Right lobe of liver (tissue), 6 donors: Measurements from ENCODE around the gene ZNF805. TPM values are rescaled to one million over a fixed set of nuclear protein-coding genes. Genes with fewer than 3 reads are reported as not detected.

Source experiments
- ATAC-seq, 4 donors: fragments of 200-7000 bp; cut with Tn5 transposase; one replicate each; pipeline ENCODE4 v1.9.1; 2020; ENCODE audit warnings: mild to moderate bottlenecking in 4 of 4, moderate library complexity in 4 of 4
- DNase-seq, 3 donors: peaks; one replicate each; pipeline ENCODE4 v3.0.0-alpha.2; 2020
- H3K27ac ChIP-seq, 3 donors: fragments of 200-600 bp; one replicate each; pipeline ENCODE4 v1.8.0; 2022
- H3K27me3 ChIP-seq, 2 donors: fragments of 200-600 bp; one replicate each; pipeline ENCODE4 v1.8.0; 2022
- H3K36me3 ChIP-seq, 4 donors: fragments of 200-600 bp; sonication (generic) in 1 of 4; one replicate each; pipeline versions ENCODE4 v1.5.1 to v1.8.0; 2017 to 2022; ENCODE audit warnings: control low read depth in 1 of 4
- H3K4me1 ChIP-seq, 4 donors: fragments of 200-600 bp; sonication (generic) in 1 of 4; one replicate each; pipeline versions ENCODE4 v1.5.1 to v1.8.0; 2017 to 2022; ENCODE audit warnings: control low read depth in 1 of 4
- H3K4me3 ChIP-seq, 3 donors: fragments of 200-600 bp; one replicate each; pipeline ENCODE4 v1.8.0; 2022
- H3K9me3 ChIP-seq, 4 donors: fragments of 200-600 bp; sonication (generic) in 1 of 4; one replicate each; pipeline versions ENCODE4 v1.5.1 to v1.8.0; 2017 to 2022; ENCODE audit warnings: control low read depth in 1 of 4
- CTCF ChIP-seq, 4 donors: fragments of 200-600 bp in 3 of 4; fragments of 450-650 bp in 1 of 4; IDR thresholded peaks; one replicate each; pipeline versions ENCODE4 v1.5.1 to v1.8.0; 2016 to 2022; ENCODE audit warnings: antibody characterized with exemption in 4 of 4, mild to moderate bottlenecking in 2 of 4
- POLR2A ChIP-seq: fragments of 450-650 bp; IDR thresholded peaks from one replicate; pipeline ENCODE4 v1.6.1; 2017; ENCODE audit warnings: antibody characterized with exemption, mild to moderate bottlenecking
- WGBS: methylation state at CpG from one replicate; pipeline ENCODE4 v1.1.6; 2018; ENCODE audit warnings: low coverage, low lambda C conversion rate; ENCODE audit not compliant: insufficient coverage; ENCODE audit errors: missing lambda C conversion rate; 5-methylcytosine and 5-hydroxymethylcytosine counted together
- intact Hi-C, 2 donors: fragments of 100-400 bp; cut with DNase I; formaldehyde crosslinking; loops; one replicate each; pipeline versions ENCODE4 v1.11.2 to v1.14.1; 2022
- total RNA-seq, 6 experiments: library from RNA; depleted of rRNA in 2 of 6; stranded (reverse); fragments of >200 nt in 2 of 6; fragmentation: NEBNext Ultra II Directional in 3 of 6; extraction: Animal tissue kit (Norgen Biotek cat#: 25700) in 3 of 6; gene quantifications; one replicate each; pipeline versions ENCODE4 v1.1.0 to v1.2.4, GENCODE V29; 2016 to 2023
- donor health status: DM: no; HTN: yes; CAD: no.
- donor health status: DM: no; HTN: no; CAD: no.
- donor health status: DM: no; HTN: no; CAD: no.
- donor health status: DM: no; HTN: yes; CAD: no.
- donor health status: DM: no; HTN: yes; CAD: no.

The ZNF805 gene
- total RNA-seq, 6 experiments from 2014 or later: 3.9 to 6.3 (median 5.5) TPM

DNA sequence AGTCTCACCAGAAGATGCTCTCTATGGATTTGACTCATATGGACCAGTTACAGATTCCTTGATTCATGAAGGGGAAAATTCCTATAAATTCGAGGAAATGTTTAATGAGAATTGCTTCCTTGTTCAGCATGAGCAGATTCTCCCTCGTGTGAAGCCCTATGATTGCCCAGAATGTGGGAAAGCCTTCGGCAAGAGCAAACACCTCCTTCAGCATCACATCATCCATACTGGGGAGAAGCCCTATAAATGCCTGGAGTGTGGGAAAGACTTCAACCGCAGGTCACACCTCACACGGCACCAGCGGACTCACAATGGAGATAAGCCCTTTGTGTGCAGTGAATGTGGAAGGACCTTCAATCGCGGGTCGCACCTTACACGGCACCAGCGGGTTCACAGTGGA, 50.5 kb downstream of the ZNF805 start:
- DNase-seq: no peak
- Histone ChIP-seq H3K4me1 (no peaks in the 10 kb centered on the region), H3K27me3 (no peaks in the 10 kb centered on the region), H3K27ac (no peak overlapping the region), H3K36me3 (peaks cover 0 to 71% (median 35%) of the 10 kb centered on the region in 4 donors), H3K4me3 (no peak overlapping the region), H3K9me3 (peaks cover 0 to 17% (median under 1%) of the 10 kb centered on the region in 4 donors)
- intact Hi-C loops: no loop called here
- ATAC-seq: no peak
- TF ChIP-seq CTCF (IDR thresholded peaks at IDR 0.05) (no peak), POLR2A (no peak)
- WGBS: 96% methylated on average over 11 of the region's 11 CpGs

- no peak for DNase-seq
- ATAC-seq: no peak
- Histone ChIP-seq H3K9me3 (peaks cover 0 to 17% (median under 1%) of the 10 kb centered on the region in 4 donors), H3K4me3 (no peak overlapping the region), H3K27me3 (no peaks in the 10 kb centered on the region), H3K4me1 (no peaks in the 10 kb centered on the region), H3K36me3 (peaks cover 0 to 56% (median 34%) of the 10 kb centered on the region in 4 donors), H3K27ac (no peak overlapping the region)
- WGBS: 86% methylated on average over 1 of the region's 1 CpG
- TF ChIP-seq CTCF (IDR thresholded peaks at IDR 0.05) (no peak), POLR2A (no peak)
- intact Hi-C loops: no loop called here
Measured at GRCh38 chr19:57292547-57292946, 52.1 kb downstream of the ZNF805 start.

- no peak overlapping the region for H3K4me3 ChIP-seq
- no peaks in the 10 kb centered on the region for H3K4me1 ChIP-seq
- peaks cover 0 to 17% (median under 1%) of the 10 kb centered on the region in 4 donors for H3K9me3 ChIP-seq
- DNase-seq (no peak), ATAC-seq (no peak)
- 100% methylated on average over 1 of the region's 1 CpG for WGBS
- H3K27me3 ChIP-seq: no peaks in the 10 kb centered on the region
- intact Hi-C loops: no loop called here
- TF ChIP-seq POLR2A (no peak), CTCF (IDR thresholded peaks at IDR 0.05) (no peak)
- peaks cover 0 to 44% (median 26%) of the 10 kb centered on the region in 4 donors for H3K36me3 ChIP-seq
- H3K27ac ChIP-seq: no peak overlapping the region
Measured at GRCh38 chr19:57293719-57294118, 53.3 kb downstream of the ZNF805 start.

GRCh38 chr19:57302020-57302465, 61.6 kb downstream of the ZNF805 start:
- Histone ChIP-seq H3K36me3 (peaks cover 0 to 7% (median 0%) of the 10 kb centered on the region in 4 donors), H3K4me1 (no peaks in the 10 kb centered on the region), H3K4me3 (no peak overlapping the region), H3K27me3 (no peaks in the 10 kb centered on the region), H3K9me3 (no peaks in the 10 kb centered on the region), H3K27ac (no peak overlapping the region)
- intact Hi-C loops: no loop called here
- DNase-seq (no peak), ATAC-seq (peak in 1 of 4 donors; percentile 38)
- TF ChIP-seq CTCF (IDR thresholded peaks at IDR 0.05) (no peak), POLR2A (no peak)
- WGBS: no CpG with 5 or more reads among the region's 1 CpG
